ENCODE measurements around the gene TMEM129.
A peak's percentile ranks its signal among the peaks of the same experiment; 100 is the strongest.

Gene TMEM129

DNA sequence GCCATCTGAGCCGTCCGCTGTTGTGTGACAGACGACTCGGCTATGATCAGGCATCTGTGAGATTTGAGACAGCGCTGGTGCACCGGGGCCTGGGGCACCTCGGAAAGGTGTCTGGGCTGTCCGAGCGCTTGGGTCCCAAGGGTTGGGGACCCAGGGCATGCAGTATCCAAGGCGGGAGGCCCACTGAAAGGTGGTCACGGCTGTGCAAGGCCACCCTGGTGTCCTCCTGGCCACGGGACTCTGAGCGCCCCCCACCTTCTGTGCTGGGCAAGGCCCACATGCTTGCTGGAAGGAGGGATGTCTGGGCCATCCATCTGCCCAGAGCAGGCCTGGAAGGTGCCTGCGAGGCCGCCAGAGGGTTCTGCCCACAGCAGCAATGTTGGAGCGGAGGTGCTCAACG, 20.1 kb upstream of the TMEM129 start:
- no peak for DNase-seq

DNA sequence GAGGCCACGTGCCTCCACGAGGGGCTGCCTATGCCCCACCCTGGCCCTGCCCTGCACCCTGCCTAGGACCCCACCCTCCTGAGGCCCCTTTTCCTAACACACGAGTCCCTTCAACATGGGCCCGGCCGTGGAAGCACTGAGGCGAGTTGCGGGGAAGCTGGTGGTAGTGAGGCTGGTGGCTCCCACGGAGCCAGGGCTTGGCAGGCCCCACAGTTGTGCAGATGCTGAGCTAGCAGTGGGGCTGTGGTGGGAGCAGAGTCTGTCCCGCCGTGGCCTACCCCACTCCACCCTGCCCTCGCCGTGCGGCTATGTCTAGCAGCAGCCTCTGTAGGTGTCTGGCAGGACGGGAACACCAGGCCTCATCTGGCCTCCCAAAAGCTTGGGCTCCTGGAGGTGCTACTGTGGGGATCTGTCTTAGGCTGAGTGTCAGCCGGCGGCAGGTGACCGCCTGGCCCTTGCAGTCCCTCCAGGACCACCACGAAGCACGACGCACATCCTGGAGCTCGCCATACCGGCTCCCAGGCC, 19.0 kb upstream of the TMEM129 start:
- DNase-seq = no peak

DNA sequence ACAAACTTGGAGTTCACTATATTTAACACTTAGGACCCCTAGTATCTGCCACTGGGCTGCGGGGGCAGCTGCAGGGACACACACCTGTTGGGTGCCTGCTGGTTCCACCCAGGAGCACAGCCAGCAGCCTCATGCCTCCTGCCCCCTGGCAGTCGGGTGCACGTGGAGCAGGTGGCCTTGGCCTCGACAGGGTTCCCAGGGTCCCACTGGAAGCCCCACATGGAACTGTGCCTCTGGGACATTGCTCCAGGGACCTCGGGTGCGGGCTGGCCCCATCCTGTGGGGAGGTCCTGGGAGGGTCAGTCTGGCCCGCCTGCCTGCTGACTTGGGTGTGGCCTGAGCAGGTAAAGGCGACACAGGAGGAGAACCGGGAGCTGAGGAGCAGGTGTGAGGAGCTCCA, 18.2 kb upstream of the TMEM129 start:
- DNase-seq = no peak

DNA sequence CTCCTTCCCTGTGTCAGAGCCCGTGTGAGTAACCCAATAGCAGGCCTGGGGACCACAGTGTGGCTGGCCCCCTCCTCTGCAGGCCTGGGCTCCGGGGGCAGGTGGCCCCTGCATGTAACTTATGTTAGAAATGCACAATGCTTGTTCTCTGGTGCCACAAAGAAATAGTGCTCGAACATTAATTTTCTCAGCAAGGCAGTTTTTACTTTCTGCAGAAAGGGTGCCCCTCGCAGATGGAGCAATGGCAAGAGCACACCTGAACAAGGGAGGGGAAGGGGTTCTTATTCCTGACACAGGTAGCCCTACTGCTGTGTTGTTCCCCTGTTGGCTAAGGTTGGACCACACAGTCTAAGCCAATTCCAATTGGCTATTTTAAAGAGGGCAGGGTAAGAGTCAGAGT, 17.3 kb upstream of the TMEM129 start:
- no peak for DNase-seq

DNA sequence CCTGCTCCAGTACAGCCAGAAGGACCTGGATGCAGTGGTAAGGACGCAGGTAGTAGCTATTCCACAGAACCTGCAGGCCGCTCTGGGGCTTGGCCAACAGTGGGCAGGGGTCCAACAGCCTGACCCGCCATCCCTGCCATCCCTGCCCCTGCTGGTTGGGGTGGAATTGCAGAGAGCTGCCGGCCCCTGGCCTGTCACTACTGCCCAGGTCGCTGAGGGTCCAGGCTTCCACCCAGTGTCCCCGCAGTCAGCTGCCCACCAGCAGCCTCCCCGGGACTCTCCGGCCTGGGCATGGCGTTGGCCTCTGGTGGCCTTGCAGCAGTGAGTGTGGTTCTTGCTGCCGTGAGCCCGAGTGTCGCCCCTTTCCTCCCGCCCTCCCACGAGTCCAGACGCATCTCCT, 16.5 kb upstream of the TMEM129 start:
- no peak for DNase-seq

DNA sequence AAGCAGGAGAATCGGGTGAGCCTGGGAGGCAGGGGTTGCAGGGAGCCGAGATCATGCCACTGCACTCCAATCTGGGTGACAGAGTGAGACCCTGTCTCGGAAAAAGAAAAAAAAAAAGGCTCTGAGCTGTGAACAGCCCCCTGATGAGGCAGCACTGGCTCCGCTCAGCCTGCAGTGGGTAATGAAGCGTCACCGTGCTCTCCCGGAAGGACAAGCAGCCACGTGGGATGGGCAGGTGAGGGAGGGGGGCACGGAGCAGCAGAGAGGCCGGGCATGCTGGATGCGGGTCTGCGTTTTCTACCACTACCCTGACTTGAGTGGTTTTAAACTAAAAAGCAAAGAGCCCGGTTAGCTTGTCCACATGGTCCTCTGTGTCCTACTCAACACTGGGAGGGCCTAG, 15.7 kb upstream of the TMEM129 start:
- no peak for DNase-seq

DNA sequence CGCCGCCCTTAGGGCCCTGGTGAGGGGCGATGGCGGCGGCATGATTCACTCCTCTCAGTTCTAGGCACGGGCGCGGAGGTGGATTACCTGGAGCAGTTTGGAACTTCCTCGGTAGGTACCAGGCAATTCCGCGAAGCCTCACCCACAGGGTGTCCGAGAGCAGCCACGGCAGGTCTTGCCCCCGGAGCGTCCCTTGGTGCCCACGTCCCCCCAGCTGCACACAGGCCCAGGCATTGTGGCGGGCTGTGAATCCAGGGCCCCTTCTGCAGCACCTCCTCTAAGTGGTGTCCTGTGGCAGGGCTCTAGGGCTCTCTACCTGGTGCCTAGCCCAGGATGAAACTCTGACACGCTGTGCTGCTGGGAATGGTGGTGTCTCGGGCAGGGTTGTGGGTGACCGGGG, 14.1 kb upstream of the TMEM129 start:
- DNase-seq = no peak

DNA sequence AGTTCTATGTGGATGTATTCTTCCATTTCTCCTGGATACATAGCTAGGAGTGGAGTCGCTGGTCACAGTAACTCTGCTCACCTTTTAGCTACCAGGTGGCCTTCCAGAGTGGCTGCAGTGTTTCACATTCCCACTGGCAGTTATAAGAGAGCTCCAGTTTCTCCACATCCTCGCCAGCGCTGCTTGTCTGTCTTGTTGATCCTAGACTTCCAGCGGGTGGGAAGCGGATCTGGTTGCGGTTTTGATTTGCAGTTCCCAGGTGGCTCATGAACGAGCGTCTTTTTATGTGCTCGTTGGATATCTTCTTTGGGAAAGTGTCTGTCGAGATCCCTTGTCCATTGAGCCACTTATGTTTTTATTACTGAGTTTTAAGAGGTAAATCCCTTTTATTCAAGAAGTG, 11.8 kb upstream of the TMEM129 start:
- no peak for DNase-seq

DNA sequence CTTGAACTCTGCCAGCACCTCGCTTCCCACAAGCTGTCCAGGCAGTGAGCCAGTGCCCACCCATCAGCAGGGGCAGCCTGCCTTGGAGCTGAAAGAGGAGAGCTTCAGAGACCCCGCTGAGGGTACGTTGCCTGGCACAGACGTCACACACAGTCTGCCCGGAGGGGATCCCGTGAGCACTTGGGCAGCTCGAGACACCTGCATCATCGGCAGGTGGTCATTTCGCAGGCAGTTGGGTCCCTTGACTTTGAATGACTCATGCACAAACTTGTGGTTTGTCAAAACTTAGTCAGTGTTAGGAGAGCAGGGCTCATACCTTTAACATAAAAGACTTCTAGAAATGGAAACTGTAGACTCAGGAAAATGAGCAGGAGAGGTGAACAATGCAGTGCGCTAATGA, 10.1 kb upstream of the TMEM129 start:
- no peak for DNase-seq

DNA sequence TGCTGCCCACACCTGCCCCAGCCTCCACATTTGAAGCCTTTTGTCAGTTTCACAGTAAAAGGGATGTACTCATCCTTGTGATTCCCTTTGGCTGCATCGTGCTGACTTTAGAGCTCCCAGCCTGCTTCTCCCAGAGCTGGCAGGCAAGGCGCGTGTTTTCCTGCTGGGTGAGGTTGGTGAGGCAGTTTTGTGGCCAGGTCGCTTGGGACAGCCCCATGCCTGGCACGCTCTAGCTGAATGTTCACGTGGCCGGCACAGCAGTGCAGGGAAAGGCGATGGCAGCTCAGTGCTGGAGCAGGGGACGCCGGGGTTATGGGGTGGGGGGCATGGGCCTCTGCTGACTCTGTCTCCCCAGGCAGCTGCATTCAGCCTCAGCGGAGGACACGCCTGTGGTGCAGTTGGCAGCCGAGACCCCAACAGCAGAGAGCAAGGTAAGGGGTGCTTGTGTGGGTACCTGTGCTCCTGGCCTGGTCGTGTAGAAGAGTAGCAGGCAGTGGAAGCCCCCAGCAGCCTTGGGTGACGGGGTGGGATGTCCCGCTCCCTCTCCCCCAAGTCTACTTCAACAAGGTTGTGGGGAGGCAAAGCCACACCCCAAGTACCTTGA, 9.5 kb upstream of the TMEM129 start:
- DNase-seq = no peak

DNA sequence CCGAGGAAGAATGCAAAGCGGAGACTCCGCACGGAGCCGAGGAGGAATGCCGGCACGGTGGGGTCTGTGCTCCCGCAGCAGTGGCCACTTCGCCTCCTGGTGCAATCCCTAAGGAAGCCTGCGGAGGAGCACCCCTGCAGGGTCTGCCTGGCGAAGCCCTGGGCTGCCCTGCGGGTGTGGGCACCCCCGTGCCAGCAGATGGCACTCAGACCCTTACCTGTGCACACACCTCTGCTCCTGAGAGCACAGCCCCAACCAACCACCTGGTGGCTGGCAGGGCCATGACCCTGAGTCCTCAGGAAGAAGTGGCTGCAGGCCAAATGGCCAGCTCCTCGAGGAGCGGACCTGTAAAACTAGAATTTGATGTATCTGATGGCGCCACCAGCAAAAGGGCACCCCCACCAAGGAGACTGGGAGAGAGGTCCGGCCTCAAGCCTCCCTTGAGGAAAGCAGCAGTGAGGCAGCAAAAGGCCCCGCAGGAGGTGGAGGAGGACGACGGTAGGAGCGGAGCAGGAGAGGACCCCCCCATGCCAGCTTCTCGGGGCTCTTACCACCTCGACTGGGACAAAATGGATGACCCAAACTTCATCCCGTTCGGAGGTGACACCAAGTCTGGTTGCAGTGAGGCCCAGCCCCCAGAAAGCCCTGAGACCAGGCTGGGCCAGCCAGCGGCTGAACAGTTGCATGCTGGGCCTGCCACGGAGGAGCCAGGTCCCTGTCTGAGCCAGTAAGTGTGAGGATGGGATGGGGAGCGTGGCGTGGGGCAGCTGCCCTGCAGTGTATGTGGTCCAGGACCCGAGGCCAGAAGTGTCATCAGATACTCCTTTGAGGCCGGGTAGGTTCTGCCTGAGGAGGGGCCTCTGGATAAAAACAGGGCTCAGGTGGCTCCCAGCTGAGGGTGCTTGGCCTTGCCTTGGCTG, 7.2 kb upstream of the TMEM129 start:
- DNase-seq = no peak

DNA sequence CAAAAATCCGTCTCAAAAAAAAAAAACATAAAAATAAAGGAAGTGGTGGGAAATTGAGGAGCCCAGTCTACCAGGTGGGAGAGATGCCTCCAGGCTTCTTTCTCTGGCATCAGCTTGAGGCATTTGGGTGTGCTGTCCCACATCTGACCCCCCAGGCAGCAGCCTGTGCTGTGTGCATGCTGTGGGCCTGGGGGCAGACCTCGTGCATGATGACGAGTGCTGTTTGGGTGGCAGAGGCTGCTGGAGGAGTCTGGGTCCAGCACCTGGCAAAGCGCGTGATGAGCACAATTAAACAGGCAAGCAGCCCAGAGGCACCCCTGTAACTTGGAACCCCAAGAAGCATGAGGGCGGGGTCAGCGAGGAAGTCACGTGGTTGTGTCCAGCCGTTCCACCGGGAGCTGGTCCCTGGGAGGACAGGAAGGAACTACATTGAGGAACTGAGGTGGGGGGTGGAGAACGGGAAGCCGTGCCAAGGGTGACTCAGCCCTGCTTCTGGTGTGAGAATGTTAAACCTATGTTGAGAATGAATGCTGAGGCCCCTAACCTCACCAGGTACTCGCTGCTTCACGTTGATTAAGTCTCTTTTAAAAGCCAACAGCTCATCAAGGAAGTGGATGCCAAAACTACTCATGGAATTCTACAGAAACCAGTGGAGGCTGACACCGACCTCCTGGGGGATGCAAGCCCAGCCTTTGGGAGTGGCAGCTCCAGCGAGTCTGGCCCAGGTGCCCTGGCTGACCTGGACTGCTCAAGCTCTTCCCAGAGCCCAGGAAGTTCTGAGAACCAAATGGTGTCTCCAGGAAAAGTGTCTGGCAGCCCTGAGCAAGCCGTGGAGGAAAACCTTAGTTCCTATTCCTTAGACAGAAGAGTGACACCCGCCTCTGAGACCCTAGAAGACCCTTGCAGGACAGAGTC, 6.3 kb upstream of the TMEM129 start:
- DNase-seq = peak; percentile 89

DNA sequence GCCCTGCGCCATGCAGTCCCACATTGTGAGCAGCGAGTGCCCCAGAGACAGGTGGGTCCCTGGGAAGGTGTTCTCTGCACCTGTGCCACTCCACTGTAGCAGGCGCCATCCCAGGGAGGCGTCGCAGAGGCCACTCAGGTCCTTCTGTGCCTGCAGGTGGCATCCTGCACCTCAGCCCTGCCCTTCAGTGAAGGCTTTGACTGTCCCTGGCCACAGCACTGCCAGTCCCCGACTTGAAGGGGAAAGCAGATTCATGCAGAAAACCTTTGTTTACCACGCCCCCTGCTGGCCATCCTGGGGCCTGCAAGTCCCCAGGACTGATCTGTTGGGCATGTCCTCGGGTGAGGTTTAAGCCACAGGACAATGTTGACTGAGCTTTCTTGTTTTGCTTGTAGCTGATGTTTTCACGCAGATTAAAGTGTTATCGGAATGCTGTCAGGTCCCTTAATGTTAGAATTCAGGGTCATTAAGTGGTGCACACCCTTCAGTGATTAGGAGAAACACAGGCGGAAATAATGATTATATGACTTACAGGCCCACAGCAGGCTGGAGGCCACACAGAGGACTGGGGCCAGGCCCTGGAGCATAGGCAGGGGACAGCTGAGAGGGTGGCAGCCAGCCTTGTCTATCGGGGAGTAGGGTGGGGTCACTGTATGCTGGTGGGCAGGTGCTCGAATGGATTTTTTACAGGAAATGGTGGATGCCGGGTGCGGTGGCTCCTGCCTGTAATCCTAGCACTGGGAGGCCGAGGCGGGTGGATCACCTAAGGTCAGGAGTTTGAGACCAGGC, 5.2 kb upstream of the TMEM129 start:
- DNase-seq = peak; percentile 82

DNA sequence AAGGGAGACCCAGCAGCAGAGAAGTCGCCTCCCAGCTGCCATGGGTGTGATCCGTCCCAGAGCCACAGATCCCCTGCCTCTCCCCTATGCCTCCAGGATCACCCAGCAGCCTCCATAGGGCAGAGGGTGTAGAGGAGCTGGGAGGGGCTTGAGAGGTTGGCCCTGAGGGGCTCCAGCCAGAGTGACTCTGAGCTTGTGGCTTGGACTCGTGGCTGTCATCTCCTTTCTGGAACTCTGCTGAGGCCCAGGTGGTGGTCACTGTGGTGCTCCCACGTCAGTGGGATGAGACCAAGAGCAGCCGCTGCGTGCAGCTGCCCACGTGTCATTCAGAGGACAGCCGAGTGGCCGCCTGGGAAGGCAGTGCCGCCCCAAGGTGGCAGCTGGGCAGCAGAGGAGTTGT, 4.4 kb upstream of the TMEM129 start:
- no peak for DNase-seq

DNA sequence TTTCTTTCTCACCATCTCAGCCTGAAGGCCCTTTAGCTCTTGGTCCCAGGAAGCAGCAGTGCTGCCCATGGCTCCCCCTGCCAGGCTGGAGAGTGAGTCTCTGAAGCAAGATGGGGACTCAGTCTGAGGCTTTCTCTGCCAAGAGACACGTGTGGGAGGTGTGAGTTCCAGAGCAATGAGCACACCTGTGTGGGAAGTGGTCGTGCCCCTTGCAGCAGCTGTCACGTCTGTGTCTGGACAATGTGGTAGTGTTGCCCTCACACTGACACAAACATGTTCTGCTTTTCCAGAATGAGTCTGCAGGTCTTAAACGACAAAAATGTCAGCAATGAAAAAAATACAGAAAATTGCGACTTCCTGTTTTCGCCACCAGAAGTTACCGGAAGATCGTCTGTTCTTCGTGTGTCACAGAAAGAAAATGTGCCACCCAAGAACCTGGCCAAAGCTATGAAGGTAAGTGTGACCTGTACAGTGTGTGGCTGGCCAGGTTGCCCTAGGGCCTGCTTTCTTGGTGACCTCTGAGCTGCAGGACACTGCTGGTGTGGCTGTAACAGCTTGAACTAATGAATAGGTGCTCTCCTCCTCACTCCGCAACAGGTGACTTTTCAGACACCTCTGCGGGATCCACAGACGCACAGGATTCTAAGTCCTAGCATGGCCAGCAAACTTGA, 2.1 kb upstream of the TMEM129 start:
- DNase-seq = no peak

DNA sequence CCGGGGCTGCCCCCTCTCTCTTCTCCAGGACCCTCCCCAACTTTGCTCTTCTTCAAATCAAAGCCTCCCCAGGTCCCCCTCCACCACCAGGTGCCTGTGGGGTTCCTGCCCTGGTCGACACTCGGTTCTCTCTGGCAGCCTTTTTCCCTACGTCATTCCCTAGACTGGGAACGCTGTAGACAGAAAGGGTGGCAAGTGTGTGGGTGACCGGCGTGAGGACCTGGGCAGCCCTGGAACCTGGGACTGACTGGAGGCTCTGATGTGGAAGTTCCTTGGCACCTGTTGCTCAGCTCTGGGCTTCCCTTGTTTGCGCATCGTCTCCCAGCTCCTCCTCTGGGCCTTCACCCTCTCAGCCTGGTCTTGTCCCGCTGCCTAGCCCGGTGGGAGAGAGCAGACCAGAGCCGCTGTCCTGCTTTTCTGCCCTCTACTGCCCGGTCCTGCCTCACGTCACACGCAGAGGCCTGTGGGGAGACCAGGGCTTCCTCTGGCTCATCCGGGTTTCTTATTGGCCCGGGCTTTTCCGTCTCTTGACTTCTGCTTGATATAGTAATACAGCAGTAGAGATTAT, 1.5 kb upstream of the TMEM129 start:
- DNase-seq = no peak

DNA sequence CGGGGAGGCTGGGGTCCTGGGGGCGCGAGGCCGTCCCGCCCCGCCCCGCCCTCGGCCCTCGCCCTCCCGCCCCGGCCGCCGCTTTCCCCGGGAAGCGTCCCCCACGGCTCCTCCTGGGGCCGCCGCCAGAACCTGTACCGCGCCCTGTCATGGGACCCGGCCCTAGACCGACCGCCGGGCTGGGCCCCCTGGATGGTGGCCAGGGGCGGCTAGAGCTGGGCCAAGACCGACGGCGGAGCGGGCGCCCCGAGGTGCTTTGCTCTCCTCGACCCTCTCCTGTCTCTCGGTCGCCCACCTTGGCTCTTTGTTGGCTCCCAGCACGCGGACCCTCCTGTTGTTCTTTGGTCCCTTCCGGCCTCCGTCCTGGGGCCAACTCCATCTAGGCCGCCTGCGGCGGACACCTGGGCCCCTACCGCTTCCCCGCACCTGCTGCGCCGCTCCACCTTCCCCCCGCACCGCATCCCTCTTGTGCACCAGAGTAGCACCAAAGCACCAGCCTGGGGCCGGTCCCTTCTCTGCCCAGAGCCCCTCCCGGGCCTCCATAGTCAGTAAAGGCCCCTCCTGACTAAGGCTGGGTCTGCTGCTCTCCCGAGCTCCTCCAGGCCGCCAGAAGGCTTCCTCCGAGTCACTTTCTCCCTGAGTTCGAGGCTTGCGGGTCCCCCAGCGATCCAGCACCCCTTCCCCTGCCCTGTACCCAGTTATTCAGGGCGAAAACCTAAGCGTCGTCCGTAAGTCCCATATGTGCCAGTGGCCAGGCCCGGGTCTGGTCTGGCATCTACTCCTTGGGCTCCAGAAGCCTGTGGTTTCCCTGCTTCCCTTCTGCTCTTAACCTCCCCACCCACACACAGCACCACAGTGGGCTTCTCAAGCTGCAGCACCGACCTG, 785 bp upstream of the TMEM129 start:
- no peak for DNase-seq

DNA sequence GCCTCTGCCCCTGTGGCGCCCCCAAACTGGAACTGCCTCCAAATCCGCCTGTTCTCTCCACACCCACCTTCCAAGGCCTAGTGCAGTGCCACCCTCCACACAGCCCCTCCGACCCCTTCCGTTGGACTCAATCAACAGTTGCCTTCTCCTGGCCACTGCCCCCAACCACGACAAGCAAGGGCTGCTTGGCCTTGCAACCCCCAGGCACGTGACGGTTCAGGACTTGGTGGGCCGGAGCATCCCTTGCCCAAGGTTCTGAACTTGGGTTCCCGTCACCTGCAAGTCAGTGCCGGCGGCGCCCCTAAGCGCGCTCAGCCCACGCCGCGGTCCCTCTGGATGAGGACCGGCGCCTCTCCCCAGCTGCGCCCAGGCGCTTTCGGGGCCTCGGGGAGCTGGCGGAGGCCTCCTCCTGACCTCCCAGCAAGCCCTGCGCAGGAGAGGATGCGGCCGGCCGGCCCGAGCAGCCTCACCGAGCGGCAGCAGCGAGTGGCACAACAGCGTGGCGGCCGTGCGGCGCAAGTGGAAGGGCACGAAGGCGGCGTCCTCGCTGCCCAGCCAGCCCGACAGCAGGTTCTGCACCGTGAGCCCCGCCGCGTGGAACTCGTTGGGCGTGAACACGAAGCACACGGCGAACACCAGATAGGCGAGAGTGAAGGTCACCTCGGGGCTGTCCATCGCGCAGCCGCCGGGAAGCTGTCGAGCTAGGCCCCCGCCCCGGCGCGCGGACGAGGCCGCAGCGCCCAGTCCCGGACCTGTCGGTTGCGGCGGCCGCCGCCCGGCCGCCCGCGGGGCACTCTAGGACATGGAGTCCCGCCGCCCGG, 750 bp downstream of the TMEM129 start:
- DNase-seq = peak; percentile 46

DNA sequence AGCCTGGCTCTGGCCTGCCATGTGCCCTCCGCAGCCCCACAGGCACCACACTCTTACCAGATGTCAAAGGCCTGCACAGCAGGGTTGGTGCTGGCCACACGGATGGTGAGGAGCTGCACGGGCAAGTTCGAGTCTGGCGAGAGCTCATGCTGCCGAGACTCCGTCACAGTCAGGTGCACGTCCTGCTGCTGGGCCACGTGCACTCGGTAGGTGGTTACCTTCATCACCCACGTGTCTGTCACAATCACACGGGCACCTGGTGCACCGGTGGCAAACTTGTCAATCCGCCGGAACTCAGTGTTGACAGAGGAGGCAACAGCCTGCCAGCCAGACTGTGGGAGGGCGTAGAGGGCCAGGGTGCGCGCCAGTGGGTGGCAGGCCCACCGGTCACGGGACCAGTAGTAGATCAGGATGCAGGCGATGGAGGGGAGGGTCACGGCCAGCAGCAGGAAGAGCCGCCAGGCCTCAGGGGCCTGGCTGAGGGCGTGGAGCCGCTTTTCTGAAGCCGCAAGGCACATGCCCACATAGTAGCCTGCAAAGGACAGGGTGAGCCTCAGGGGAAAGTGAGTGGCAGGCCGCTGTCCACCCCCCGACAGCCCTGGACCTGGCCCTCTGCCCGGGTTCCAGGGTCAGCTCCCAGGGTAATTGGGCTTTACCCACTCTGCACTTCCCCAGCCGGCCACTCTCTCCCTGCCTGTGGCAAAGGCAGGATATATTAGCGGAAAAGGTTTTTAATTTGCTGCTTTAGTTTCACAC, 2.9 kb downstream of the TMEM129 start:
- DNase-seq = no peak

Measured in EL (cell line).